Measurements from ENCODE around the gene WDCP. TPM values are rescaled to one million over a fixed set of nuclear protein-coding genes. Genes with fewer than 3 reads are reported as not detected.
A peak's percentile ranks its signal among the peaks of the same experiment; 100 is the strongest.
"Not testable (repeated sequence)": the region's sequence is repeated elsewhere in the genome, so short reads cannot be mapped to it uniquely, and the experiment has no call there.

Gene WDCP
- total RNA-seq, 2 donors from 2014 or later: 16.9 to 24.5 TPM

- DNase-seq (ENCODE audit: low spot score in 2 of 2) (no peak), ATAC-seq (no peak)
- Mint-ChIP-seq H3K27ac (no peak overlapping the region), H3K9me3 (no peaks in the 10 kb centered on the region), H3K36me3 (no peaks in the 10 kb centered on the region)
Observed at GRCh38 chr2:24016853-24017703, 30.1 kb downstream of the WDCP start.

- H3K36me3 Mint-ChIP-seq: no peaks in the 10 kb centered on the region
- no peak overlapping the region for H3K27ac Mint-ChIP-seq
- peak in 1 of 2 donors; percentile 13 for ATAC-seq
- H3K9me3 Mint-ChIP-seq: no peaks in the 10 kb centered on the region
- no peak for DNase-seq (ENCODE audit: low spot score in 2 of 2)
Observed at GRCh38 chr2:24016376-24016761, 30.8 kb downstream of the WDCP start.

GRCh38 chr2:24015562-24016375 is 31.4 kb downstream of the WDCP start:
- Mint-ChIP-seq H3K36me3 (no peaks in the 10 kb centered on the region), H3K27ac (no peak overlapping the region), H3K9me3 (no peaks in the 10 kb centered on the region)
- no peak for DNase-seq (ENCODE audit: low spot score in 2 of 2)
- ATAC-seq: peak in 1 of 2 donors; percentile 19

GRCh38 chr2:24014902-24015301 is 32.3 kb downstream of the WDCP start:
- not testable (repeated sequence) for H3K27ac Mint-ChIP-seq; H3K36me3 Mint-ChIP-seq; DNase-seq (ENCODE audit: low spot score in 2 of 2); ATAC-seq; H3K9me3 Mint-ChIP-seq

- Mint-ChIP-seq H3K36me3 (no peaks in the 10 kb centered on the region), H3K9me3 (no peaks in the 10 kb centered on the region), H3K27ac (no peak overlapping the region)
- DNase-seq (ENCODE audit: low spot score in 2 of 2): no peak
- ATAC-seq: no peak
Observed at GRCh38 chr2:24012521-24013188, 34.5 kb downstream of the WDCP start.

- ATAC-seq: no peak
- H3K27ac Mint-ChIP-seq: no peak overlapping the region
- no peak for DNase-seq (ENCODE audit: low spot score in 2 of 2)
- no peaks in the 10 kb centered on the region for H3K36me3 Mint-ChIP-seq
- H3K9me3 Mint-ChIP-seq: no peaks in the 10 kb centered on the region
Observed at GRCh38 chr2:24011250-24012104, 35.7 kb downstream of the WDCP start.

GRCh38 chr2:24010477-24011249 is 36.5 kb downstream of the WDCP start:
- DNase-seq (ENCODE audit: low spot score in 2 of 2) (no peak), ATAC-seq (peak in 1 of 2 donors; percentile 30)
- H3K36me3 Mint-ChIP-seq: no peaks in the 10 kb centered on the region
- no peaks in the 10 kb centered on the region for H3K9me3 Mint-ChIP-seq
- H3K27ac Mint-ChIP-seq: no peak overlapping the region

- Mint-ChIP-seq H3K36me3 (no peaks in the 10 kb centered on the region), H3K9me3 (no peaks in the 10 kb centered on the region), H3K27ac (no peak within 1 kb of the TSS)
- peak in 1 of 2 donors; percentile 63 for ATAC-seq
- DNase-seq (ENCODE audit: low spot score in 2 of 2): no peak
Observed at GRCh38 chr2:24009680-24010476, 37.3 kb downstream of the WDCP start, which contains the start of gene MFSD2B. MFSD2B (plus strand) TSS chr2:24010085; CDS start chr2:24010097, 12 bp downstream.

GRCh38 chr2:24009367-24009679 is 37.9 kb downstream of the WDCP start:
- no peak for DNase-seq (ENCODE audit: low spot score in 2 of 2)
- Mint-ChIP-seq H3K36me3 (no peaks in the 10 kb centered on the region), H3K9me3 (no peaks in the 10 kb centered on the region), H3K27ac (no peak overlapping the region)
- ATAC-seq: no peak

GRCh38 chr2:24008672-24009366 is 38.4 kb downstream of the WDCP start:
- no peak for ATAC-seq
- H3K27ac Mint-ChIP-seq: no peak overlapping the region

GRCh38 chr2:24007693-24008092 is 39.5 kb downstream of the WDCP start:
- Mint-ChIP-seq H3K36me3 (no peaks in the 10 kb centered on the region), H3K9me3 (no peaks in the 10 kb centered on the region), H3K27ac (no peak overlapping the region)
- ATAC-seq (no peak), DNase-seq (ENCODE audit: low spot score in 2 of 2) (no peak)

More at GRCh38 chr2:24008672-24009366, 38.4 kb downstream of the WDCP start:
- no peak for DNase-seq (ENCODE audit: low spot score in 2 of 2)
- H3K9me3 Mint-ChIP-seq: no peaks in the 10 kb centered on the region
- no peaks in the 10 kb centered on the region for H3K36me3 Mint-ChIP-seq

GRCh38 chr2:23994567-23994966 is 52.6 kb downstream of the WDCP start:
- Mint-ChIP-seq H3K27ac (no peak overlapping the region), H3K36me3 (no peaks in the 10 kb centered on the region), H3K9me3 (no peaks in the 10 kb centered on the region)
- no peak for ATAC-seq
- no peak for DNase-seq (ENCODE audit: low spot score in 2 of 2)

GRCh38 chr2:23993736-23994269 is 53.4 kb downstream of the WDCP start:
- Mint-ChIP-seq H3K27ac (no peak overlapping the region), H3K9me3 (no peaks in the 10 kb centered on the region), H3K36me3 (no peaks in the 10 kb centered on the region)
- ATAC-seq (no peak), DNase-seq (ENCODE audit: low spot score in 2 of 2) (no peak)

GRCh38 chr2:23992931-23993330 is 54.3 kb downstream of the WDCP start:
- Mint-ChIP-seq H3K9me3 (no peaks in the 10 kb centered on the region), H3K27ac (no peak overlapping the region)

More at GRCh38 chr2:23992931-23993330, 54.3 kb downstream of the WDCP start:
- H3K36me3 Mint-ChIP-seq: no peaks in the 10 kb centered on the region
- ATAC-seq (no peak), DNase-seq (ENCODE audit: low spot score in 2 of 2) (no peak)
